Liver (tissue), 9 donors: ENCODE data around the gene PAX6. TPM values are rescaled to one million over a fixed set of nuclear protein-coding genes. Genes with fewer than 3 reads are reported as not detected.

Experiments
- DNase-seq: peaks from one replicate; pipeline ENCODE4 v3.0.0-alpha.2; 2017; ENCODE audit warnings: low spot score
- H3K27ac ChIP-seq, 2 donors: one replicate each; pipeline ENCODE4 v1.7.0; 2013; ENCODE audit warnings: inconsistent platforms in 2 of 2, low read length in 2 of 2, control low read depth in 1 of 2, low read depth in 1 of 2, mild to moderate bottlenecking in 1 of 2
- H3K27me3 ChIP-seq, 4 donors: one replicate each; pipeline versions ENCODE4 v1.6.1 to v1.7.0; 2013; ENCODE audit warnings: low read length in 3 of 4, inconsistent platforms in 1 of 4, mild to moderate bottlenecking in 1 of 4, moderate library complexity in 1 of 4; ENCODE audit not compliant: control insufficient read depth in 4 of 4, insufficient read depth in 4 of 4
- H3K36me3 ChIP-seq, 4 donors: one replicate each; pipeline versions ENCODE4 v1.6.1 to v1.7.0; 2013; ENCODE audit warnings: low read length in 3 of 4, mild to moderate bottlenecking in 3 of 4, low read depth in 1 of 4, moderate library complexity in 1 of 4; ENCODE audit not compliant: control insufficient read depth in 4 of 4, insufficient read depth in 3 of 4
- H3K4me1 ChIP-seq, 4 donors: one replicate each; pipeline versions ENCODE4 v1.6.1 to v1.7.0; 2013; ENCODE audit warnings: low read length in 3 of 4, mild to moderate bottlenecking in 3 of 4, moderate library complexity in 1 of 4; ENCODE audit not compliant: control insufficient read depth in 4 of 4, insufficient read depth in 4 of 4
- H3K4me3 ChIP-seq, 3 donors: one replicate each; pipeline versions ENCODE4 v1.6.1 to v1.7.0; 2013; ENCODE audit warnings: low read length in 3 of 3, control low read depth in 1 of 3, low read depth in 1 of 3, mild to moderate bottlenecking in 1 of 3
- H3K9ac ChIP-seq, 2 donors: one replicate each; pipeline ENCODE4 v1.7.0; 2013; ENCODE audit warnings: low read length in 2 of 2, mild to moderate bottlenecking in 2 of 2, moderate library complexity in 2 of 2, control low read depth in 1 of 2, low read depth in 1 of 2
- H3K9me3 ChIP-seq, 4 donors: one replicate each; pipeline versions ENCODE4 v1.6.1 to v1.7.0; 2013; ENCODE audit warnings: low read length in 3 of 4; ENCODE audit not compliant: control insufficient read depth in 4 of 4
- EGR1 ChIP-seq, 2 donors: IDR thresholded peaks; 2 replicates each; pipeline ENCODE4 v1.6.1; 2016 to 2018; ENCODE audit warnings: antibody characterized with exemption in 2 of 2, low read depth in 2 of 2
- FOXA1 ChIP-seq: IDR thresholded peaks from 2 replicates; pipeline ENCODE4 v1.6.1; 2016; ENCODE audit warnings: antibody characterized with exemption
- FOXA2 ChIP-seq: IDR thresholded peaks from 2 replicates; pipeline ENCODE4 v1.6.1; 2016; ENCODE audit warnings: antibody characterized with exemption
- GABPA ChIP-seq, 2 donors: IDR thresholded peaks in 1 of 2; conservative IDR thresholded peaks in 1 of 2; 2 replicates each; pipeline ENCODE4 v1.6.1; 2016; ENCODE audit warnings: antibody characterized with exemption in 2 of 2, mild to moderate bottlenecking in 1 of 2, moderate library complexity in 1 of 2
- HNF4A ChIP-seq, 2 donors: conservative IDR thresholded peaks; 2 replicates each; pipeline ENCODE4 v1.6.1; 2016; ENCODE audit warnings: antibody characterized with exemption in 2 of 2, mild to moderate bottlenecking in 2 of 2
- HNF4G ChIP-seq: IDR thresholded peaks from 2 replicates; pipeline ENCODE4 v1.6.1; 2016; ENCODE audit warnings: antibody characterized with exemption
- JUND ChIP-seq, 2 donors: IDR thresholded peaks; 2 replicates each; pipeline ENCODE4 v1.6.1; 2016; ENCODE audit warnings: antibody characterized with exemption in 2 of 2
- NR2F2 ChIP-seq: IDR thresholded peaks from 2 replicates; pipeline ENCODE4 v1.6.1; 2016; ENCODE audit warnings: antibody characterized with exemption
- RAD21 ChIP-seq, 2 donors: IDR thresholded peaks; 2 replicates each; pipeline ENCODE4 v1.6.1; 2016; ENCODE audit warnings: antibody characterized with exemption in 2 of 2, mild to moderate bottlenecking in 2 of 2
- RXRA ChIP-seq, 2 donors: IDR thresholded peaks; 2 replicates each; pipeline ENCODE4 v1.6.1; 2017 to 2018; ENCODE audit warnings: antibody characterized with exemption in 2 of 2, mild to moderate bottlenecking in 1 of 2
- SP1 ChIP-seq: IDR thresholded peaks from 2 replicates; pipeline ENCODE4 v1.6.1; 2018; ENCODE audit warnings: antibody characterized with exemption, mild to moderate bottlenecking
- TAF1 ChIP-seq: conservative IDR thresholded peaks from 2 replicates; pipeline ENCODE4 v1.6.1; 2016; ENCODE audit warnings: antibody characterized with exemption, mild to moderate bottlenecking
- WGBS: extraction: QIAGEN DNeasy Blood & Tissue Kit; methylation state at CpG from one replicate; pipeline ENCODE4 v1.1.7; 2013; 5-methylcytosine and 5-hydroxymethylcytosine counted together
- polyA plus RNA-seq, 2 donors: library from polyadenylated mRNA; stranded (reverse) in 1 of 2; unstranded in 1 of 2; fragments of 200-250 nt in 1 of 2; fragments of >200 nt in 1 of 2; fragmentation: Nextera tagmentation in 1 of 2; extraction: Ambion mirVana in 1 of 2; gene quantifications; one replicate each; pipeline versions ENCODE4 v1.2.1 to v1.2.3, GENCODE V29; 2013 to 2015
- total RNA-seq, 2 donors: library from RNA; depleted of rRNA; stranded (reverse); fragments of >200 nt; gene quantifications; one replicate each; pipeline ENCODE4 v1.2.3, GENCODE V29; 2014
- TF ChIP-seq, protein P1 (sequence below): IDR thresholded peaks from 2 replicates; pipeline ENCODE4 v1.6.1; 2016; ENCODE audit warnings: antibody characterized with exemption
- TF ChIP-seq, protein P2 (sequence below): fragments of 150-350 bp; IDR thresholded peaks from 2 replicates; pipeline ENCODE4 v1.5.1; 2017; ENCODE audit warnings: improper control_type of control experiment, low read depth, low read length; ENCODE audit not compliant: missing input control
- TF ChIP-seq, protein P3 (sequence below): IDR thresholded peaks from 2 replicates; pipeline ENCODE4 v1.6.1; 2016; ENCODE audit warnings: antibody characterized with exemption
- TF ChIP-seq, protein P4 (sequence below): IDR thresholded peaks from 2 replicates; pipeline ENCODE4 v1.6.1; 2016; ENCODE audit warnings: antibody characterized with exemption
- TF ChIP-seq, protein P5 (sequence below): IDR thresholded peaks from 2 replicates; pipeline ENCODE4 v1.6.1; 2016; ENCODE audit warnings: antibody characterized with exemption, mild to moderate bottlenecking
- donor health status: healthy.
- donor health status: healthy.
- donor health status: healthy.
- donor health status: healthy.
- donor health status: healthy.

PAX6 gene
- total and polyA plus RNA-seq, 4 donors, result not detected

DNA sequence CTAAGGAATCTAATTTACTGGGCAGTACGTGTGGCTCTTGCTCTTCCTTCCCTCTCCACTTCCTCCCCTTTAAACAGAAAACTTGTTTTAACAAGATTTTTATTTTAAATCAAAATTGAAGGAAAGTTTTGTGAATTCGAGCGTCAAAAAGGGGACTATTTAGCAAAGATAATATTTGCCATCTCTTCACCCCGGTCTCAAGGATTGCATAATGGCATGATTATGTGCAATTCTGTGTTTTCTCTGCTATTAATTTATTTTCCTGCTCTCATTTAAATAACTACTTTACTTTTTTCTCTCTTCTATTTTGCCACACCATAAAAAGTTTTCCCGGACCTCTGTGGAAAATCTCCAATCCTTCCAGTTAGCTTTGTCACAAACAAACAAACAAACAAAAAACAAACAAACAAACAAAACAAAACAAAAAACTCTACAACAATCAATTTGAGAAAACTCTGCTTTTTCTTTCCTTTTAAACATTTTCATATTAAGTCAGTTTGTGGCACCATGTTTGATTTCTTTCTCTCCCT, 10.2 kb upstream of the PAX6 start:
- H3K36me3 ChIP-seq, result no peaks in the 10 kb centered on the region
- DNase-seq, result no peak
- H3K9ac ChIP-seq, result no peak overlapping the region
- H3K27ac ChIP-seq, result no peak overlapping the region
- WGBS, result 12% methylated on average over 5 of the region's 5 CpGs
- H3K9me3 ChIP-seq, result peaks cover 0 to 5% (median 0%) of the 10 kb centered on the region in 4 donors
- peaks cover 10 to 22% (median 15%) of the 10 kb centered on the region in 4 donors for H3K4me1 ChIP-seq
- TF ChIP-seq TAF1 (no peak), RXRA (IDR thresholded peaks at IDR 0.05) (no peak), FOXA2 (no peak), EGR1 (IDR thresholded peaks at IDR 0.05; ENCODE audit: low read depth in 2 of 2) (no peak), JUND (IDR thresholded peaks at IDR 0.05) (no peak), GABPA (IDR thresholded peaks at IDR 0.05 in 1 of 2, conservative IDR thresholded peaks at IDR 0.05 in 1 of 2) (no peak), HNF4G (no peak), SP1 (no peak), NR2F2 (no peak), FOXA1 (no peak), HNF4A (conservative IDR thresholded peaks at IDR 0.05) (no peak), RAD21 (IDR thresholded peaks at IDR 0.05) (no peak)
- TF ChIP-seq, protein P1, sequence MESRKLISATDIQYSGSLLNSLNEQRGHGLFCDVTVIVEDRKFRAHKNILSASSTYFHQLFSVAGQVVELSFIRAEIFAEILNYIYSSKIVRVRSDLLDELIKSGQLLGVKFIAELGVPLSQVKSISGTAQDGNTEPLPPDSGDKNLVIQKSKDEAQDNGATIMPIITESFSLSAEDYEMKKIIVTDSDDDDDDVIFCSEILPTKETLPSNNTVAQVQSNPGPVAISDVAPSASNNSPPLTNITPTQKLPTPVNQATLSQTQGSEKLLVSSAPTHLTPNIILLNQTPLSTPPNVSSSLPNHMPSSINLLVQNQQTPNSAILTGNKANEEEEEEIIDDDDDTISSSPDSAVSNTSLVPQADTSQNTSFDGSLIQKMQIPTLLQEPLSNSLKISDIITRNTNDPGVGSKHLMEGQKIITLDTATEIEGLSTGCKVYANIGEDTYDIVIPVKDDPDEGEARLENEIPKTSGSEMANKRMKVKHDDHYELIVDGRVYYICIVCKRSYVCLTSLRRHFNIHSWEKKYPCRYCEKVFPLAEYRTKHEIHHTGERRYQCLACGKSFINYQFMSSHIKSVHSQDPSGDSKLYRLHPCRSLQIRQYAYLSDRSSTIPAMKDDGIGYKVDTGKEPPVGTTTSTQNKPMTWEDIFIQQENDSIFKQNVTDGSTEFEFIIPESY, result no peak
- TF ChIP-seq, protein P2, sequence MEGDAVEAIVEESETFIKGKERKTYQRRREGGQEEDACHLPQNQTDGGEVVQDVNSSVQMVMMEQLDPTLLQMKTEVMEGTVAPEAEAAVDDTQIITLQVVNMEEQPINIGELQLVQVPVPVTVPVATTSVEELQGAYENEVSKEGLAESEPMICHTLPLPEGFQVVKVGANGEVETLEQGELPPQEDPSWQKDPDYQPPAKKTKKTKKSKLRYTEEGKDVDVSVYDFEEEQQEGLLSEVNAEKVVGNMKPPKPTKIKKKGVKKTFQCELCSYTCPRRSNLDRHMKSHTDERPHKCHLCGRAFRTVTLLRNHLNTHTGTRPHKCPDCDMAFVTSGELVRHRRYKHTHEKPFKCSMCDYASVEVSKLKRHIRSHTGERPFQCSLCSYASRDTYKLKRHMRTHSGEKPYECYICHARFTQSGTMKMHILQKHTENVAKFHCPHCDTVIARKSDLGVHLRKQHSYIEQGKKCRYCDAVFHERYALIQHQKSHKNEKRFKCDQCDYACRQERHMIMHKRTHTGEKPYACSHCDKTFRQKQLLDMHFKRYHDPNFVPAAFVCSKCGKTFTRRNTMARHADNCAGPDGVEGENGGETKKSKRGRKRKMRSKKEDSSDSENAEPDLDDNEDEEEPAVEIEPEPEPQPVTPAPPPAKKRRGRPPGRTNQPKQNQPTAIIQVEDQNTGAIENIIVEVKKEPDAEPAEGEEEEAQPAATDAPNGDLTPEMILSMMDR, result no peak
- TF ChIP-seq, protein P3, sequence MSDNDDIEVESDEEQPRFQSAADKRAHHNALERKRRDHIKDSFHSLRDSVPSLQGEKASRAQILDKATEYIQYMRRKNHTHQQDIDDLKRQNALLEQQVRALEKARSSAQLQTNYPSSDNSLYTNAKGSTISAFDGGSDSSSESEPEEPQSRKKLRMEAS, result no peak
- TF ChIP-seq, protein P4, sequence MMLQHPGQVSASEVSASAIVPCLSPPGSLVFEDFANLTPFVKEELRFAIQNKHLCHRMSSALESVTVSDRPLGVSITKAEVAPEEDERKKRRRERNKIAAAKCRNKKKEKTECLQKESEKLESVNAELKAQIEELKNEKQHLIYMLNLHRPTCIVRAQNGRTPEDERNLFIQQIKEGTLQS, result no peak
- TF ChIP-seq, protein P5, sequence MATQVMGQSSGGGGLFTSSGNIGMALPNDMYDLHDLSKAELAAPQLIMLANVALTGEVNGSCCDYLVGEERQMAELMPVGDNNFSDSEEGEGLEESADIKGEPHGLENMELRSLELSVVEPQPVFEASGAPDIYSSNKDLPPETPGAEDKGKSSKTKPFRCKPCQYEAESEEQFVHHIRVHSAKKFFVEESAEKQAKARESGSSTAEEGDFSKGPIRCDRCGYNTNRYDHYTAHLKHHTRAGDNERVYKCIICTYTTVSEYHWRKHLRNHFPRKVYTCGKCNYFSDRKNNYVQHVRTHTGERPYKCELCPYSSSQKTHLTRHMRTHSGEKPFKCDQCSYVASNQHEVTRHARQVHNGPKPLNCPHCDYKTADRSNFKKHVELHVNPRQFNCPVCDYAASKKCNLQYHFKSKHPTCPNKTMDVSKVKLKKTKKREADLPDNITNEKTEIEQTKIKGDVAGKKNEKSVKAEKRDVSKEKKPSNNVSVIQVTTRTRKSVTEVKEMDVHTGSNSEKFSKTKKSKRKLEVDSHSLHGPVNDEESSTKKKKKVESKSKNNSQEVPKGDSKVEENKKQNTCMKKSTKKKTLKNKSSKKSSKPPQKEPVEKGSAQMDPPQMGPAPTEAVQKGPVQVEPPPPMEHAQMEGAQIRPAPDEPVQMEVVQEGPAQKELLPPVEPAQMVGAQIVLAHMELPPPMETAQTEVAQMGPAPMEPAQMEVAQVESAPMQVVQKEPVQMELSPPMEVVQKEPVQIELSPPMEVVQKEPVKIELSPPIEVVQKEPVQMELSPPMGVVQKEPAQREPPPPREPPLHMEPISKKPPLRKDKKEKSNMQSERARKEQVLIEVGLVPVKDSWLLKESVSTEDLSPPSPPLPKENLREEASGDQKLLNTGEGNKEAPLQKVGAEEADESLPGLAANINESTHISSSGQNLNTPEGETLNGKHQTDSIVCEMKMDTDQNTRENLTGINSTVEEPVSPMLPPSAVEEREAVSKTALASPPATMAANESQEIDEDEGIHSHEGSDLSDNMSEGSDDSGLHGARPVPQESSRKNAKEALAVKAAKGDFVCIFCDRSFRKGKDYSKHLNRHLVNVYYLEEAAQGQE, result no peak
- H3K27me3 ChIP-seq, result peaks cover 2 to 44% (median 28%) of the 10 kb centered on the region in 4 donors
- no peak overlapping the region for H3K4me3 ChIP-seq
